ENCODE results near the gene CD101.
"Not testable (repeated sequence)": the region's sequence is repeated elsewhere in the genome, so short reads cannot be mapped to it uniquely, and the experiment has no call there.

CD101 gene

GRCh38 chr1:117001254-117001927, at the start of gene CD101:
Gene CD101 (plus strand): TSS chr1:117001760. CDS start chr1:117001818, 58 bp downstream.
- DNase-seq (ENCODE audit: low read depth in 2 of 2), result no peak

GRCh38 chr1:116952738-116953275, 48.8 kb upstream of the CD101 start:
- DNase-seq (ENCODE audit: low read depth in 2 of 2), result no peak

GRCh38 chr1:116954440-116954839, 47.1 kb upstream of the CD101 start:
- DNase-seq (ENCODE audit: low read depth in 2 of 2), result no peak

GRCh38 chr1:116956378-116956777, 45.2 kb upstream of the CD101 start:
- no peak for DNase-seq (ENCODE audit: low read depth in 2 of 2)

- no peak for DNase-seq (ENCODE audit: low read depth in 2 of 2)
These were observed 43.9 kb upstream of the CD101 start for GRCh38 chr1:116957646-116958045.

GRCh38 chr1:116958110-116958509, 43.5 kb upstream of the CD101 start:
- no peak for DNase-seq (ENCODE audit: low read depth in 2 of 2)

GRCh38 chr1:116958977-116959376, 42.6 kb upstream of the CD101 start:
- no peak for DNase-seq (ENCODE audit: low read depth in 2 of 2)

GRCh38 chr1:116961606-116962005, 40.0 kb upstream of the CD101 start:
- no peak for DNase-seq (ENCODE audit: low read depth in 2 of 2)

GRCh38 chr1:116962987-116963639, 38.4 kb upstream of the CD101 start:
- no peak for DNase-seq (ENCODE audit: low read depth in 2 of 2)

- no peak for DNase-seq (ENCODE audit: low read depth in 2 of 2)
These were observed 34.8 kb upstream of the CD101 start for GRCh38 chr1:116966791-116967190.

GRCh38 chr1:116968724-116969123, 32.8 kb upstream of the CD101 start:
- no peak for DNase-seq (ENCODE audit: low read depth in 2 of 2)

- DNase-seq (ENCODE audit: low read depth in 2 of 2), result no peak
These were observed 30.2 kb upstream of the CD101 start for GRCh38 chr1:116971258-116971860.

- DNase-seq (ENCODE audit: low read depth in 2 of 2), result no peak
These were observed 29.4 kb upstream of the CD101 start for GRCh38 chr1:116971965-116972673.

- no peak for DNase-seq (ENCODE audit: low read depth in 2 of 2)
These were observed 28.9 kb upstream of the CD101 start for GRCh38 chr1:116972674-116973030.

GRCh38 chr1:116980309-116980708, 21.3 kb upstream of the CD101 start:
- not testable (repeated sequence) for DNase-seq (ENCODE audit: low read depth in 2 of 2)

GRCh38 chr1:116981521-116982037, 20.0 kb upstream of the CD101 start:
- DNase-seq (ENCODE audit: low read depth in 2 of 2), result no peak

GRCh38 chr1:116982319-116983004, 19.1 kb upstream of the CD101 start:
- DNase-seq (ENCODE audit: low read depth in 2 of 2), result no peak

- no peak for DNase-seq (ENCODE audit: low read depth in 2 of 2)
These were observed 18.4 kb upstream of the CD101 start for GRCh38 chr1:116983112-116983511.

GRCh38 chr1:116983678-116984077, 17.9 kb upstream of the CD101 start:
- DNase-seq (ENCODE audit: low read depth in 2 of 2), result no peak

- DNase-seq (ENCODE audit: low read depth in 2 of 2), result no peak
These were observed 17.0 kb upstream of the CD101 start for GRCh38 chr1:116984406-116985160.

Measured in activated CD8-positive, alpha-beta memory T cell treated with anti-CD3 and anti-CD28 coated beads for 4 hours (primary cell).